IMR-90 (cell line): ENCODE data around the gene ALOXE3. TPM values are rescaled to one million over a fixed set of nuclear protein-coding genes. Genes with fewer than 3 reads are reported as not detected.

Experiments
- ATAC-seq: fragments of 200-7000 bp; cut with Tn5 transposase; 2 replicates; pipeline ENCODE4 v1.9.1; 2020; ENCODE audit warnings: low read depth, mild to moderate bottlenecking, moderate library complexity
- BruUV-seq: library from RNA; stranded (reverse); fragments of 400-500 nt; replicated peaks from 2 replicates; lab custom pipeline; 2021; lab: Mats Ljungman, UMichigan
- CTCF ChIA-PET: fragments of 300-600 bp; formaldehyde crosslinking; extraction: SDS; loops from one replicate; lab custom pipeline; 2021; ENCODE audit warnings: antibody characterized with exemption; lab: Yijun Ruan, JAX
- POLR2A ChIA-PET: fragments of 300-600 bp; sonication (Branson Sonifier 250); formaldehyde crosslinking; loops from one replicate; lab custom pipeline; 2022; ENCODE audit warnings: antibody characterized with exemption; ENCODE audit not compliant: unreplicated experiment; lab: Charles Lee
- DNase-seq: peaks from one replicate; pipeline ENCODE4 v3.0.0; 2013
- H2AFZ ChIP-seq: replicated peaks from 2 replicates; pipeline ENCODE3; 2013; ENCODE audit warnings: low read length, mild to moderate bottlenecking; ENCODE audit not compliant: poor library complexity
- H2AK5ac ChIP-seq: 2 replicates; pipeline ENCODE4 v1.6.1; 2013; ENCODE audit warnings: low read depth, low read length, inconsistent platforms
- H2AK9ac ChIP-seq: replicated peaks from 2 replicates; pipeline ENCODE3; 2013; ENCODE audit warnings: mild to moderate bottlenecking, low read depth, low read length, moderate library complexity; ENCODE audit not compliant: poor library complexity
- H2BK120ac ChIP-seq: 2 replicates; pipeline ENCODE4 v1.6.1; 2013; ENCODE audit warnings: low read depth, low read length, inconsistent platforms
- H2BK15ac ChIP-seq: 3 replicates; pipeline ENCODE4 v1.6.1; 2013; ENCODE audit warnings: low read depth, low read length, inconsistent platforms
- H2BK20ac ChIP-seq: 2 replicates; pipeline ENCODE4 v1.6.1; 2013; ENCODE audit warnings: low read depth, mild to moderate bottlenecking, inconsistent platforms, low read length, moderate library complexity
- H2BK5ac ChIP-seq: 2 replicates; pipeline ENCODE4 v1.6.1; 2013; ENCODE audit warnings: mild to moderate bottlenecking, low read depth, low read length, inconsistent platforms; ENCODE audit not compliant: poor library complexity, severe bottlenecking
- H3K14ac ChIP-seq: replicated peaks from 2 replicates; pipeline ENCODE4 v1.6.1; 2013; ENCODE audit warnings: low read depth, low read length, inconsistent platforms
- H3K18ac ChIP-seq: 2 replicates; pipeline ENCODE4 v1.6.1; 2013; ENCODE audit warnings: low read depth, low read length, control low read depth
- H3K23ac ChIP-seq: 2 replicates; pipeline ENCODE4 v1.6.1; 2013; ENCODE audit warnings: low read depth, low read length, inconsistent platforms
- H3K27ac ChIP-seq: 2 replicates; pipeline ENCODE4 v1.5.1; 2013; ENCODE audit warnings: mild to moderate bottlenecking, control low read depth, low read length; ENCODE audit not compliant: insufficient read depth
- H3K27me3 ChIP-seq: 2 replicates; pipeline ENCODE4 v1.6.1; 2013; ENCODE audit warnings: low read length; ENCODE audit not compliant: control insufficient read depth, insufficient read depth
- H3K36me3 ChIP-seq: 2 replicates; pipeline ENCODE4 v1.6.1; 2013; ENCODE audit warnings: low read length, mixed read lengths; ENCODE audit not compliant: control insufficient read depth, insufficient read depth
- H3K4ac ChIP-seq: 2 replicates; pipeline ENCODE4 v1.6.1; 2013; ENCODE audit warnings: low read depth, low read length, inconsistent platforms
- H3K4me1 ChIP-seq: 2 replicates; pipeline ENCODE4 v1.6.1; 2013; ENCODE audit warnings: low read length, mixed read lengths; ENCODE audit not compliant: control insufficient read depth, insufficient read depth
- H3K4me2 ChIP-seq: 2 replicates; pipeline ENCODE4 v1.6.1; 2013; ENCODE audit warnings: low read depth, mild to moderate bottlenecking, control low read depth, low read length, moderate library complexity
- H3K4me3 ChIP-seq: 2 replicates; pipeline ENCODE4 v1.5.1; 2013; ENCODE audit warnings: low read depth, mild to moderate bottlenecking, control low read depth, low read length, moderate library complexity; ENCODE audit not compliant: insufficient read depth
- H3K56ac ChIP-seq: 2 replicates; pipeline ENCODE4 v1.6.1; 2013; ENCODE audit warnings: low read length, inconsistent platforms; ENCODE audit not compliant: insufficient read depth; ENCODE audit errors: extremely low read depth
- H3K79me1 ChIP-seq, 2 experiments: 2 replicates each; pipeline ENCODE4 v1.6.1; 2013; ENCODE audit warnings: low read length in 2 of 2, inconsistent platforms in 1 of 2, low read depth in 1 of 2
- H3K9ac ChIP-seq: 2 replicates; pipeline ENCODE4 v1.6.1; 2013; ENCODE audit warnings: low read depth, low read length, control low read depth
- H3K9me1 ChIP-seq: 2 replicates; pipeline ENCODE4 v1.6.1; 2013; ENCODE audit warnings: low read length, inconsistent platforms; ENCODE audit not compliant: insufficient read depth
- H3K9me3 ChIP-seq: 2 replicates; pipeline ENCODE4 v1.6.1; 2013; ENCODE audit warnings: low read length; ENCODE audit not compliant: control insufficient read depth, insufficient read depth
- H4K20me1 ChIP-seq: 2 replicates; pipeline ENCODE4 v1.6.1; 2013; ENCODE audit warnings: low read length, inconsistent platforms; ENCODE audit not compliant: insufficient read depth
- H4K5ac ChIP-seq: 2 replicates; pipeline ENCODE4 v1.6.1; 2013; ENCODE audit warnings: mild to moderate bottlenecking, low read depth, low read length, control low read depth
- H4K8ac ChIP-seq, 2 experiments: 2 replicates each; pipeline ENCODE4 v1.6.1; 2013; ENCODE audit warnings: low read depth in 2 of 2, low read length in 2 of 2, control low read depth in 1 of 2, inconsistent platforms in 1 of 2
- H4K91ac ChIP-seq: 2 replicates; pipeline ENCODE4 v1.6.1; 2013; ENCODE audit warnings: low read depth, low read length, inconsistent platforms; ENCODE audit not compliant: insufficient read depth
- ELK1 ChIP-seq: fragments of 150-350 bp; IDR thresholded peaks from 2 replicates; pipeline ENCODE4 v1.6.1; 2016; ENCODE audit warnings: low read depth, mild to moderate bottlenecking, low read length, moderate library complexity, borderline replicate concordance
- FOS ChIP-seq: fragments of 150-350 bp; IDR thresholded peaks from 2 replicates; pipeline ENCODE4 v1.6.1; 2016; ENCODE audit warnings: low read depth, low read length
- MXI1 ChIP-seq: IDR thresholded peaks from 2 replicates; pipeline ENCODE4 v1.6.1; 2012; ENCODE audit warnings: low read depth, mild to moderate bottlenecking, low read length, moderate library complexity, borderline replicate concordance
- NFE2L2 ChIP-seq: fragments of 150-350 bp; IDR thresholded peaks from 2 replicates; pipeline ENCODE4 v1.6.1; 2016; ENCODE audit warnings: low read depth, mild to moderate bottlenecking, low read length
- SMC3 ChIP-seq: fragments of 150-350 bp; IDR thresholded peaks from 2 replicates; pipeline ENCODE4 v1.6.1; 2016; ENCODE audit warnings: low read depth, mild to moderate bottlenecking, antibody characterized with exemption, low read length, moderate library complexity
- WGBS, 2 experiments: methylation state at CpG; one replicate each; pipeline versions ENCODE4 v1.1.5 to v1.1.7; 2013; ENCODE audit warnings: missing lambda C conversion rate in 2 of 2; ENCODE audit not compliant: insufficient read length in 1 of 2; ENCODE audit errors: extremely low coverage in 2 of 2; 5-methylcytosine and 5-hydroxymethylcytosine counted together
- dilution Hi-C: fragments of 300-500 bp; cut with HindIII; formaldehyde crosslinking; loops from one replicate; pipeline ENCODE4 v1.14.3; 2018; ENCODE audit warnings: low sequenced_read_pairs; ENCODE audit not compliant: unreplicated experiment
- in situ Hi-C: fragments of 300-500 bp; cut with MboI; formaldehyde crosslinking; loops from 3 replicates; pipeline ENCODE4 v1.14.3; 2019; ENCODE audit warnings: low sequenced_read_pairs, inconsistent platforms, mixed read lengths
- intact Hi-C: fragments of 100-400 bp; cut with micrococcal nuclease; formaldehyde crosslinking; loops from 2 replicates; pipeline ENCODE4 v1.10.0; 2022
- polyA plus RNA-seq, 3 experiments: library from polyadenylated mRNA; depleted of rRNA; stranded (reverse); fragments of >200 nt; gene quantifications; 2 replicates each; pipeline ENCODE4 v1.2.3, GENCODE V29; 2012; ENCODE audit warnings: low replicate concordance in 1 of 3
- total RNA-seq: library from RNA; depleted of rRNA; stranded (reverse); fragments of >200 nt; gene quantifications from 2 replicates; pipeline ENCODE4 v1.2.3, GENCODE V29; 2012

The ALOXE3 gene
- total and polyA plus RNA-seq, 2 of the 4 experiments (the other 2 are of a cell fraction) = under 0.01 to 0.26 TPM

GRCh38 chr17:8053600-8053999 is 64.7 kb downstream of the ALOXE3 start:
- Histone ChIP-seq H3K79me1 (no peaks in the 10 kb centered on the region), H3K4me3 (no peak overlapping the region), H3K9me1 (no peaks in the 10 kb centered on the region), H2AFZ (no peak overlapping the region), H3K27ac (no peak overlapping the region), H2BK20ac (no peak overlapping the region), H2BK5ac (no peak overlapping the region), H3K9me3 (no peaks in the 10 kb centered on the region), H3K36me3 (no peaks in the 10 kb centered on the region), H4K91ac (no peak overlapping the region), H3K56ac (no peak overlapping the region), H3K4me1 (peaks cover 2% of the 10 kb centered on the region; the same call in 1 of the 2 replicates), H3K18ac (no peak overlapping the region), H2BK15ac (no peak overlapping the region), H3K23ac (no peak overlapping the region), H4K5ac (no peak overlapping the region), H4K20me1 (no peaks in the 10 kb centered on the region), H4K8ac (no peak overlapping the region), H3K9ac (no peak overlapping the region), H2AK9ac (no peak overlapping the region), H3K27me3 (peaks cover 33% of the 10 kb centered on the region), H3K14ac (no peak overlapping the region), H2AK5ac (no peak overlapping the region), H3K4me2 (no peak overlapping the region), H3K4ac (no peak overlapping the region), H2BK120ac (no peak overlapping the region)
- ChIA-PET POLR2A (no interaction called here), CTCF (no interaction called here)
- no TSS peak for BruUV-seq
- in situ Hi-C loops (no loop called here), dilution Hi-C loops (no loop called here), intact Hi-C loops (no loop called here)
- DNase-seq (no peak), ATAC-seq (no peak)
- TF ChIP-seq NFE2L2 (no peak), FOS (no peak), MXI1 (no peak), SMC3 (no peak), ELK1 (no peak)
- WGBS, 2 experiments = 90% methylated on average over 5 of the region's 7 CpGs; no CpG with 5 or more reads in 1 of the 2 experiments
